Measurements from ENCODE around the gene TTLL12.

Gene TTLL12

GRCh38 chr22:43180670-43181069, 6.3 kb downstream of the TTLL12 start:
- H3K9me3 ChIP-seq (ENCODE audit: insufficient read depth, low read length) = no peaks in the 10 kb centered on the region
- H3F3A ChIP-seq (ENCODE audit: insufficient read depth) = no peaks in the 10 kb centered on the region
- H3K9me2 ChIP-seq (replicated peaks; ENCODE audit: insufficient read depth, low read length) = no peaks in the 10 kb centered on the region
- no peaks in the 10 kb centered on the region for H4K20me1 ChIP-seq (ENCODE audit: low read depth, low read length)
- H3K4me2 ChIP-seq (ENCODE audit: low read depth, low read length, poor library complexity, severe bottlenecking) = no peak overlapping the region
- H3K27ac ChIP-seq (ENCODE audit: low read depth, low read length) = no peak overlapping the region
- no peak overlapping the region for H3K9ac ChIP-seq (ENCODE audit: low read length)
- no peak overlapping the region for H3K4me3 ChIP-seq (ENCODE audit: insufficient read depth, low read length, poor library complexity, severe bottlenecking)
- H3K36me3 ChIP-seq (ENCODE audit: low read length) = no peaks in the 10 kb centered on the region
- no peaks in the 10 kb centered on the region for H3K27me3 ChIP-seq (ENCODE audit: low read length)
- H2AFZ ChIP-seq (ENCODE audit: low read depth, low read length, severe bottlenecking) = no peak overlapping the region
- H3K79me2 ChIP-seq (ENCODE audit: insufficient read depth, low read length) = peaks cover 4% of the 10 kb centered on the region
- TF ChIP-seq, protein P1, sequence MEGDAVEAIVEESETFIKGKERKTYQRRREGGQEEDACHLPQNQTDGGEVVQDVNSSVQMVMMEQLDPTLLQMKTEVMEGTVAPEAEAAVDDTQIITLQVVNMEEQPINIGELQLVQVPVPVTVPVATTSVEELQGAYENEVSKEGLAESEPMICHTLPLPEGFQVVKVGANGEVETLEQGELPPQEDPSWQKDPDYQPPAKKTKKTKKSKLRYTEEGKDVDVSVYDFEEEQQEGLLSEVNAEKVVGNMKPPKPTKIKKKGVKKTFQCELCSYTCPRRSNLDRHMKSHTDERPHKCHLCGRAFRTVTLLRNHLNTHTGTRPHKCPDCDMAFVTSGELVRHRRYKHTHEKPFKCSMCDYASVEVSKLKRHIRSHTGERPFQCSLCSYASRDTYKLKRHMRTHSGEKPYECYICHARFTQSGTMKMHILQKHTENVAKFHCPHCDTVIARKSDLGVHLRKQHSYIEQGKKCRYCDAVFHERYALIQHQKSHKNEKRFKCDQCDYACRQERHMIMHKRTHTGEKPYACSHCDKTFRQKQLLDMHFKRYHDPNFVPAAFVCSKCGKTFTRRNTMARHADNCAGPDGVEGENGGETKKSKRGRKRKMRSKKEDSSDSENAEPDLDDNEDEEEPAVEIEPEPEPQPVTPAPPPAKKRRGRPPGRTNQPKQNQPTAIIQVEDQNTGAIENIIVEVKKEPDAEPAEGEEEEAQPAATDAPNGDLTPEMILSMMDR (IDR thresholded peaks at IDR 0.05; ENCODE audit: insufficient read depth, low read length, poor library complexity, severe bottlenecking) = no peak
- no peak for TF ChIP-seq EZH2phosphoT487 (conservative IDR thresholded peaks at IDR 0.05; ENCODE audit: low read length)

DNA sequence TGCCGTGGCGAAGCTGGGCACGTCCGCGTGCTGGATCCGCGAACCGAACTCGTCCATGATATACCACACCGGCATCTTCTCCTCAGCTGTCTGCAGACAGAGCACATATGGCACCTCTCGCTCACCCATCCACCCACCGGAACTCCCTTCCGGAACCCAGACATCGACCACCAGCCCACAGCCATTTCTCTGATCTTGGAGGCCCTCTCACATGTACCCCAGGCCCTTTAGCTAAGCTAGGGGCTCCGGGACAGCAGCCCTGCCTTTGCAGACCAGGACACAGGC, 7.1 kb downstream of the TTLL12 start:
- H3F3A ChIP-seq (ENCODE audit: insufficient read depth) = no peaks in the 10 kb centered on the region
- no peaks in the 10 kb centered on the region for H3K9me2 ChIP-seq (replicated peaks; ENCODE audit: insufficient read depth, low read length)
- H3K36me3 ChIP-seq (ENCODE audit: low read length) = no peaks in the 10 kb centered on the region
- no peak overlapping the region for H2AFZ ChIP-seq (ENCODE audit: low read depth, low read length, severe bottlenecking)
- no peaks in the 10 kb centered on the region for H4K20me1 ChIP-seq (ENCODE audit: low read depth, low read length)
- H3K4me2 ChIP-seq (ENCODE audit: low read depth, low read length, poor library complexity, severe bottlenecking) = no peak overlapping the region
- no peak overlapping the region for H3K4me3 ChIP-seq (ENCODE audit: insufficient read depth, low read length, poor library complexity, severe bottlenecking)
- H3K9ac ChIP-seq (ENCODE audit: low read length) = no peak overlapping the region
- H3K27ac ChIP-seq (ENCODE audit: low read depth, low read length) = no peak overlapping the region
- H3K9me3 ChIP-seq (ENCODE audit: insufficient read depth, low read length) = no peaks in the 10 kb centered on the region
- no peaks in the 10 kb centered on the region for H3K79me2 ChIP-seq (ENCODE audit: insufficient read depth, low read length)
- H3K27me3 ChIP-seq (ENCODE audit: low read length) = no peaks in the 10 kb centered on the region
- TF ChIP-seq, protein P1 (IDR thresholded peaks at IDR 0.05; ENCODE audit: insufficient read depth, low read length, poor library complexity, severe bottlenecking) = no peak
- no peak for TF ChIP-seq EZH2phosphoT487 (conservative IDR thresholded peaks at IDR 0.05; ENCODE audit: low read length)

- Histone ChIP-seq H3K27ac (ENCODE audit: low read depth, low read length) (no peak overlapping the region), H3K9ac (ENCODE audit: low read length) (no peak overlapping the region), H2AFZ (ENCODE audit: low read depth, low read length, severe bottlenecking) (no peak overlapping the region), H3K4me3 (ENCODE audit: insufficient read depth, low read length, poor library complexity, severe bottlenecking) (no peak overlapping the region), H3K9me3 (ENCODE audit: insufficient read depth, low read length) (no peaks in the 10 kb centered on the region), H3K79me2 (ENCODE audit: insufficient read depth, low read length) (no peaks in the 10 kb centered on the region), H3K9me2 (replicated peaks; ENCODE audit: insufficient read depth, low read length) (no peaks in the 10 kb centered on the region), H3K4me2 (ENCODE audit: low read depth, low read length, poor library complexity, severe bottlenecking) (no peak overlapping the region), H4K20me1 (ENCODE audit: low read depth, low read length) (no peaks in the 10 kb centered on the region), H3F3A (ENCODE audit: insufficient read depth) (no peaks in the 10 kb centered on the region), H3K27me3 (ENCODE audit: low read length) (no peaks in the 10 kb centered on the region), H3K36me3 (ENCODE audit: low read length) (no peaks in the 10 kb centered on the region)
- TF ChIP-seq, protein P1 (IDR thresholded peaks at IDR 0.05; ENCODE audit: insufficient read depth, low read length, poor library complexity, severe bottlenecking) = no peak
- no peak for TF ChIP-seq EZH2phosphoT487 (conservative IDR thresholded peaks at IDR 0.05; ENCODE audit: low read length)
These were observed 7.6 kb downstream of the TTLL12 start for GRCh38 chr22:43179146-43179910.

Measured in SU-DHL-6 (cell line).